K562 (cell line): ENCODE data around the gene MATN1. TPM values are rescaled to one million over a fixed set of nuclear protein-coding genes. Genes with fewer than 3 reads are reported as not detected.

ENCODE experiments used
- ADNP ChIP-seq: fragments of 200-800 bp; sonication (Bioruptor generic); IDR thresholded peaks from 2 replicates; pipeline ENCODE4 v1.6.1; 2016; ENCODE audit warnings: missing genetic modification characterization, missing compliant biosample characterization
- DACH1 ChIP-seq: fragments of 450-650 bp; IDR thresholded peaks from 2 replicates; pipeline ENCODE4 v1.6.1; 2018; ENCODE audit not compliant: partially characterized antibody
- LARP7 ChIP-seq: fragments of 450-650 bp; IDR thresholded peaks from 2 replicates; pipeline ENCODE4 v1.6.1; 2016
- PML ChIP-seq: IDR thresholded peaks from 2 replicates; pipeline ENCODE4 v1.6.1; 2012; ENCODE audit warnings: low read length, inconsistent platforms
- PTRF ChIP-seq: fragments of 450-650 bp; IDR thresholded peaks from 2 replicates; pipeline ENCODE4 v1.6.1; 2016; ENCODE audit warnings: mild to moderate bottlenecking, missing genetic modification characterization, missing compliant biosample characterization
- STAT6 ChIP-seq: sonication (generic); formaldehyde crosslinking; IDR thresholded peaks from 2 replicates; pipeline ENCODE4 v1.8.1; 2023; ENCODE audit warnings: mild to moderate bottlenecking, missing genetic modification reagents
- ZBTB17 ChIP-seq: fragments of 450-650 bp; formaldehyde crosslinking; IDR thresholded peaks from 2 replicates; pipeline ENCODE4 v1.4.0; 2020; ENCODE audit warnings: mild to moderate bottlenecking
- ZFP36 ChIP-seq: fragments of 150-350 bp; IDR thresholded peaks from 2 replicates; pipeline ENCODE4 v1.6.1; 2018; ENCODE audit warnings: low read length, low read depth; ENCODE audit not compliant: partially characterized antibody
- polyA plus RNA-seq, 8 experiments: library from polyadenylated mRNA; depleted of rRNA in 4 of 8; stranded (reverse) in 5 of 8; unstranded in 3 of 8; fragments of >200 nt; fragmentation: Nextera tagmentation in 2 of 8; fragmentation: Illumina TruSeq in 1 of 8; extraction: Ambion mirVana in 2 of 8; extraction: Trizol in 1 of 8; gene quantifications; 2 replicates each; pipeline versions ENCODE4 v1.2.1 to v1.2.3, GENCODE V29; 2011 to 2014; ENCODE audit warnings: inconsistent platforms in 1 of 8, missing spikeins in 1 of 8
- total RNA-seq, 7 experiments: library from RNA; depleted of rRNA in 6 of 7; stranded (reverse); fragments of >200 nt in 6 of 7; fragmentation: Illumina TruSeq in 2 of 7; extraction: Trizol in 2 of 7; gene quantifications; 2 replicates each; pipeline versions ENCODE4 v1.2.1 to v1.2.3, GENCODE V29; 2011 to 2021; ENCODE audit warnings: low replicate concordance in 1 of 7
- TF ChIP-seq, protein P1 (sequence below), 2 experiments: IDR thresholded peaks; 2 replicates each; pipeline ENCODE4 v1.6.1; 2011; ENCODE audit warnings: borderline replicate concordance in 1 of 2, control low read depth in 1 of 2, low read depth in 1 of 2, low read length in 1 of 2, mild to moderate bottlenecking in 1 of 2, mixed read lengths in 1 of 2, moderate library complexity in 1 of 2; ENCODE audit not compliant: insufficient read depth in 1 of 2, insufficient read length in 1 of 2, poor library complexity in 1 of 2, severe bottlenecking in 1 of 2; ENCODE audit errors: extremely low read depth in 1 of 2
- TF ChIP-seq, protein P2 (sequence below): fragments of 450-650 bp; IDR thresholded peaks from 2 replicates; pipeline ENCODE4 v1.6.1; 2017; ENCODE audit warnings: mild to moderate bottlenecking, moderate library complexity

The MATN1 gene
- total and polyA plus RNA-seq, 9 of the 15 experiments (the other 6 are each of a cell fraction or from before 2014, with no cell fraction given) = 0.10 to 2.3 (median 1.2) TPM

- TF ChIP-seq STAT6 (CRISPR knock-in tag) (no peak), LARP7 (no peak), PTRF (tag) (no peak), PML (no peak), ZBTB17 (CRISPR knock-in tag) (peak; percentile 87), ADNP (tag) (peak; percentile 92), DACH1 (no peak), ZFP36 (peak; percentile 96)
- TF ChIP-seq, protein P1, sequence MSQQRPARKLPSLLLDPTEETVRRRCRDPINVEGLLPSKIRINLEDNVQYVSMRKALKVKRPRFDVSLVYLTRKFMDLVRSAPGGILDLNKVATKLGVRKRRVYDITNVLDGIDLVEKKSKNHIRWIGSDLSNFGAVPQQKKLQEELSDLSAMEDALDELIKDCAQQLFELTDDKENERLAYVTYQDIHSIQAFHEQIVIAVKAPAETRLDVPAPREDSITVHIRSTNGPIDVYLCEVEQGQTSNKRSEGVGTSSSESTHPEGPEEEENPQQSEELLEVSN (IDR thresholded peaks at IDR 0.05; ENCODE audit: borderline replicate concordance in 1 of 2, extremely low read depth in 1 of 2, insufficient read depth in 1 of 2, insufficient read length in 1 of 2, low read depth in 1 of 2, low read length in 1 of 2, poor library complexity in 1 of 2, severe bottlenecking in 1 of 2) = peak in 1 of 2 experiments; percentile 36
- TF ChIP-seq, protein P2, sequence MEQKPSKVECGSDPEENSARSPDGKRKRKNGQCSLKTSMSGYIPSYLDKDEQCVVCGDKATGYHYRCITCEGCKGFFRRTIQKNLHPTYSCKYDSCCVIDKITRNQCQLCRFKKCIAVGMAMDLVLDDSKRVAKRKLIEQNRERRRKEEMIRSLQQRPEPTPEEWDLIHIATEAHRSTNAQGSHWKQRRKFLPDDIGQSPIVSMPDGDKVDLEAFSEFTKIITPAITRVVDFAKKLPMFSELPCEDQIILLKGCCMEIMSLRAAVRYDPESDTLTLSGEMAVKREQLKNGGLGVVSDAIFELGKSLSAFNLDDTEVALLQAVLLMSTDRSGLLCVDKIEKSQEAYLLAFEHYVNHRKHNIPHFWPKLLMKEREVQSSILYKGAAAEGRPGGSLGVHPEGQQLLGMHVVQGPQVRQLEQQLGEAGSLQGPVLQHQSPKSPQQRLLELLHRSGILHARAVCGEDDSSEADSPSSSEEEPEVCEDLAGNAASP = no peak
Observed at GRCh38 chr1:30765556-30766434, 42.4 kb upstream of the MATN1 start (continued).
